Prostate gland (tissue), 2 donors: ENCODE measurements around the gene ZNF516.

Source experiments
- POLR2A ChIP-seq: fragments of 450-650 bp; IDR thresholded peaks from one replicate; pipeline ENCODE4 v1.6.1; 2016; ENCODE audit warnings: antibody characterized with exemption, mild to moderate bottlenecking
- TF ChIP-seq, protein P1 (sequence below), 4 experiments: fragments of 200-600 bp in 2 of 4; fragments of 450-650 bp in 2 of 4; sonication (generic) in 2 of 4; IDR thresholded peaks; 1 replicate in 3 of 4; 2 replicates in 1 of 4; pipeline ENCODE4 v1.5.1; 2016 to 2019; ENCODE audit warnings: antibody characterized with exemption in 4 of 4, mild to moderate bottlenecking in 2 of 4, moderate library complexity in 2 of 4

DNA sequence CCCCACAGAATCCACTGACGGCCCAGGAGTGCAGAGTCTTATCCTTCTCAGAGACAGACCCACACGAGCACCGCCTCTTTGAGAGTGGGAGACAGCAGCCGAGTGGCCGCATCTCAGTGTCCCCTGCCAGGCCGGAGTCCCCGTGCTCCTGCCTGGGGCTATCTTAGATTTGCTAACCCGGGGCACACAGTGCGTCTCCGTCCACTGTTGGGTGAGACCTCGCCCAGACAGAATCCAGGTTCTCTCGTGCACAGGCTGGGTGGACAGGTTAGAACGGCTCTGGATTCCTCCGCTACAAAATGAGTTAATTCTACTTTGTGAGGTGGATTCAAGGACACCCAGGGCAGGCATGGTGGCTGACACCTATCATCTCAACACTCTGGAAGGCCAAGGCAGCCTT, 88.3 kb downstream of the ZNF516 start:
- no peak for TF ChIP-seq POLR2A
- TF ChIP-seq, protein P1, sequence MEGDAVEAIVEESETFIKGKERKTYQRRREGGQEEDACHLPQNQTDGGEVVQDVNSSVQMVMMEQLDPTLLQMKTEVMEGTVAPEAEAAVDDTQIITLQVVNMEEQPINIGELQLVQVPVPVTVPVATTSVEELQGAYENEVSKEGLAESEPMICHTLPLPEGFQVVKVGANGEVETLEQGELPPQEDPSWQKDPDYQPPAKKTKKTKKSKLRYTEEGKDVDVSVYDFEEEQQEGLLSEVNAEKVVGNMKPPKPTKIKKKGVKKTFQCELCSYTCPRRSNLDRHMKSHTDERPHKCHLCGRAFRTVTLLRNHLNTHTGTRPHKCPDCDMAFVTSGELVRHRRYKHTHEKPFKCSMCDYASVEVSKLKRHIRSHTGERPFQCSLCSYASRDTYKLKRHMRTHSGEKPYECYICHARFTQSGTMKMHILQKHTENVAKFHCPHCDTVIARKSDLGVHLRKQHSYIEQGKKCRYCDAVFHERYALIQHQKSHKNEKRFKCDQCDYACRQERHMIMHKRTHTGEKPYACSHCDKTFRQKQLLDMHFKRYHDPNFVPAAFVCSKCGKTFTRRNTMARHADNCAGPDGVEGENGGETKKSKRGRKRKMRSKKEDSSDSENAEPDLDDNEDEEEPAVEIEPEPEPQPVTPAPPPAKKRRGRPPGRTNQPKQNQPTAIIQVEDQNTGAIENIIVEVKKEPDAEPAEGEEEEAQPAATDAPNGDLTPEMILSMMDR (IDR thresholded peaks at IDR 0.05): no peak
